ENCODE measurements around the gene NDUFC1. TPM values are rescaled to one million over a fixed set of nuclear protein-coding genes. Genes with fewer than 3 reads are reported as not detected.
A peak's percentile ranks its signal among the peaks of the same experiment; 100 is the strongest.
"Not testable (repeated sequence)": the region's sequence is repeated elsewhere in the genome, so short reads cannot be mapped to it uniquely, and the experiment has no call there.

The NDUFC1 gene
- total RNA-seq, 1 donor from 2014 or later, result 39.1 TPM

DNA sequence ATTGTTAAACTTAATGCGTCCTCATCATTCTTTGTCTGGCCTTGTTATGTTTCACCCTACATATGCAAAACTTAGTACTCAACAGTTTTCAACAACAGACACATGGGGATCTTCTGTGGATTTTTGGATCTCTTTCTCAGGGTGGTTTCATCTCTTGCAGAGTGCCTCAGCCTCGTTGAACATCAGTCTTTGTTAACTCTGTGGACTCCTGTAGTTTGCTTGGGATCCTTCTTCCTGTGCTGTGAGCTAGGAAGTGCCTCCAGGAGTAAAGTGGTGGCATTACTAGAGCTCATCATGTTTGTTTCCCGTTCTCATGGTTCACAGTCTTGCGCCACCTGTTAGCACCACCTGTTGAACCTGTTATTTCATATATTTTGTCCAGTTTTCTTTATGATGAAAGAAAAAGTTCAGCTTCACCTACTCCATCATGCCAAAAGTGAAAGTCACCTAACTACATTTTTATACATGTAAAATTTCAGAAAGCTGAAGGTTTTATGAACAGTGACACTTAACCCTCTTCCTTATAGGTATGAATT, 27.5 kb upstream of the NDUFC1 start:
- no peak for TF ChIP-seq CTCF (IDR thresholded peaks at IDR 0.05; ENCODE audit: unreplicated experiment)
- Mint-ChIP-seq H3K9me3 (peaks cover 13% of the 10 kb centered on the region), H3K36me3 (peaks cover 21% of the 10 kb centered on the region), H3K4me1 (peaks cover 7% of the 10 kb centered on the region), H3K27me3 (ENCODE audit: low read depth) (no peaks in the 10 kb centered on the region), H3K4me3 (no peak overlapping the region), H3K27ac (peak overlapping the region; percentile 1)
- DNase-seq (ENCODE audit: low spot score in 2 of 2, unreplicated experiment in 2 of 2), result no peak

DNA sequence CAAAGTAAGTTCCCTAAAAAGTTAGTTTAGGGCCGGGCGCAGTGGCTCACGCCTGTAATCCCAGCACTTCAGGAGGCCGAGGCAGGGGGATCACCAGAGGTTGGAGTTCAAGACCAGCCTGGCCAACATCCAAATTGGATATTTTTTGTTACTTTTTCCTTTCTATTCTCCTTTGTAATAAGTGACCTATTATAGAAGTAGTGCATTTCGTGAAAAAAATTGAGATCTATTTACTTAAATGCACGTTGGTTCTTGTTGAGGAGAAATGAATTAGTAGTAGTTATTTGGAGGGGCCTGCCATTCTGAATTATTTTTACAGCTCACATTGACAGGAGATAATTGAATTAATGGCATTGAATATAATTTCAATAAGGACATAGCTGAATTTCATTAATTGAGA, 22.3 kb upstream of the NDUFC1 start:
- no peak for TF ChIP-seq CTCF (IDR thresholded peaks at IDR 0.05; ENCODE audit: unreplicated experiment)
- peaks cover 25% of the 10 kb centered on the region for H3K9me3 Mint-ChIP-seq
- H3K4me1 Mint-ChIP-seq, result peaks cover 24% of the 10 kb centered on the region
- no peaks in the 10 kb centered on the region for H3K27me3 Mint-ChIP-seq (ENCODE audit: low read depth)
- peaks cover 27% of the 10 kb centered on the region for H3K36me3 Mint-ChIP-seq
- peak overlapping the region; percentile 54 for H3K27ac Mint-ChIP-seq
- no peak for DNase-seq (ENCODE audit: low spot score in 2 of 2, unreplicated experiment in 2 of 2)
- no peak overlapping the region for H3K4me3 Mint-ChIP-seq

DNA sequence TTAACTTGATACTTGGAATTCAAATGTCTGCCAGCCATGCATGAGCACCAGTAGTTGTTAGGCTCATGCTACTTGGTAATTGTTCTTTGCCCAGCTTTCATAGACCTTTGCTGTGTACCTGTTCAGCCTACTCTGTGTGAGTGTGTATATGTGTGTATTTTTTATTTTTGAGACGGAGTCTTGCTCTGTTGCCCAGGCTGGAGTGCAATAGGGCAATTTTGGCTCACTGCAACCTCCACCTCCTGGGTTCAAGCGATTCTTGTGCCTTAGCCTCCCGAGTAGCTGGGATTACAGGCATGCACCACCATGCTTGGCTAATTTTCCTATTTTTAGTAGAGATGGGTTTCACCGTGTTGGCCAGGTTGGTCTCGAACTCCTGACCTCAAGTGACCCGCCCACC, 20.3 kb upstream of the NDUFC1 start:
- not testable (repeated sequence) for H3K27me3 Mint-ChIP-seq (ENCODE audit: low read depth); DNase-seq (ENCODE audit: low spot score in 2 of 2, unreplicated experiment in 2 of 2); H3K4me3 Mint-ChIP-seq; H3K27ac Mint-ChIP-seq
- peaks cover 16% of the 10 kb centered on the region for H3K36me3 Mint-ChIP-seq
- peaks cover 15% of the 10 kb centered on the region for H3K9me3 Mint-ChIP-seq
- H3K4me1 Mint-ChIP-seq, result peaks cover 24% of the 10 kb centered on the region

DNA sequence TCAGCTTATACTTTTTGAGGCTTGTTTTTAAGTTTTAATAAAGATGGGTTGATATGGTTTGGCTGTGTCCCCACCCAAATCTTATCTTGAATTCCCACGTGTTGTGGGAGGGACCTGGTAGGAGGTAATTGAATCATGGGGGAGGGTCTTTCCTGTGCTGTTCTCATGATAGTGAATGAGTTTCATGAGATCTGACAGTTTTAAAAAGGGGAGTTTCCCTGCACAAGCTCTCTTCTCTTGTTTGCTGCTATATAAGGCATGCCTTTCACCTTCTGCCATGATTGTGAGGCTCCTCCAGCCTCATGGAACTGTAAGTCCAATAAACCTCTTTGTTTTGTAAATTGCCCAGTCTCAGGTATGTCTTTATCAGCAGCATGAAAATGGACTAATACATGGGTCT, 19.8 kb upstream of the NDUFC1 start:
- Mint-ChIP-seq H3K36me3 (peaks cover 14% of the 10 kb centered on the region), H3K27ac (peak overlapping the region; percentile 22), H3K4me1 (peaks cover 24% of the 10 kb centered on the region), H3K9me3 (peaks cover 15% of the 10 kb centered on the region)
- H3K4me3 Mint-ChIP-seq; H3K27me3 Mint-ChIP-seq (ENCODE audit: low read depth); DNase-seq (ENCODE audit: low spot score in 2 of 2, unreplicated experiment in 2 of 2): not testable (repeated sequence)

- DNase-seq (ENCODE audit: low spot score in 2 of 2, unreplicated experiment in 2 of 2), result no peak
- no peak overlapping the region for H3K4me3 Mint-ChIP-seq
- no peaks in the 10 kb centered on the region for H3K27me3 Mint-ChIP-seq (ENCODE audit: low read depth)
- no peak for TF ChIP-seq CTCF (IDR thresholded peaks at IDR 0.05; ENCODE audit: unreplicated experiment)
- peak overlapping the region; percentile 26 for H3K27ac Mint-ChIP-seq
- H3K9me3 Mint-ChIP-seq, result peaks cover 25% of the 10 kb centered on the region
- H3K4me1 Mint-ChIP-seq, result peaks cover 19% of the 10 kb centered on the region
- H3K36me3 Mint-ChIP-seq, result peaks cover 24% of the 10 kb centered on the region
Observed at GRCh38 chr4:139319571-139319970, 17.3 kb upstream of the NDUFC1 start.

DNA sequence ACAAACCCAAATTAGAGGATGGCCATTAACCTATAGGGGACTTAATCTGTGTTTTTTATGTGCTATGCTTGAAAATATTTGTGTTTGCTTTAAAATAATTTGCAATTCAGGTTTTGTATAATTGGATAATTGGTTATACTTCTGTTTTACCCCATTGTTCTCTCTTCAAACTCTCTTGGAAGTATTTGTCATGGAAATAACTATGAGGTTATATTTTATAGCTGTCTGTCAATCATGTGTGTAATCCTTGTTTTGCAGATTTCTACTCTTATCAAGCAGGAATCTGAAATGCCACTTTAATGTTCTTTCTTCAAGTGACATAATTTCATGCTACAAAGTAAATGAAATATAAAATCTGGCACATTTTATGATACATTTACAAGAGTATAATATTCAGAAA, 15.4 kb upstream of the NDUFC1 start:
- Mint-ChIP-seq H3K27ac (no peak overlapping the region), H3K4me1 (peaks cover 13% of the 10 kb centered on the region), H3K4me3 (no peak overlapping the region), H3K27me3 (ENCODE audit: low read depth) (no peaks in the 10 kb centered on the region), H3K36me3 (peaks cover 24% of the 10 kb centered on the region), H3K9me3 (peaks cover 25% of the 10 kb centered on the region)
- DNase-seq (ENCODE audit: low spot score in 2 of 2, unreplicated experiment in 2 of 2), result no peak
- TF ChIP-seq CTCF (IDR thresholded peaks at IDR 0.05; ENCODE audit: unreplicated experiment), result no peak

- Mint-ChIP-seq H3K36me3 (peaks cover 19% of the 10 kb centered on the region), H3K4me3 (no peak overlapping the region), H3K4me1 (peaks cover 15% of the 10 kb centered on the region), H3K27ac (no peak overlapping the region), H3K9me3 (peaks cover 17% of the 10 kb centered on the region), H3K27me3 (ENCODE audit: low read depth) (no peaks in the 10 kb centered on the region)
- no peak for TF ChIP-seq CTCF (IDR thresholded peaks at IDR 0.05; ENCODE audit: unreplicated experiment)
- DNase-seq (ENCODE audit: low spot score in 2 of 2, unreplicated experiment in 2 of 2), result no peak
Observed at GRCh38 chr4:139316733-139317132, 14.5 kb upstream of the NDUFC1 start.
